Fibroblast of mammary gland (primary cell): Measurements from ENCODE around the gene ENOX2.
A peak's percentile ranks its signal among the peaks of the same experiment; 100 is the strongest.

ENCODE experiments used
- DNase-seq: peaks from one replicate; pipeline ENCODE4 v3.0.0-alpha.2; 2010; ENCODE audit warnings: low read depth
- H3K4me3 ChIP-seq: 2 replicates; pipeline ENCODE4 v1.5.1; 2011; ENCODE audit warnings: low read depth, mild to moderate bottlenecking, low read length, moderate library complexity; ENCODE audit not compliant: control insufficient read depth
- CTCF ChIP-seq: conservative IDR thresholded peaks from 2 replicates; pipeline ENCODE4 v1.5.1; 2011; ENCODE audit warnings: low read depth, low read length, inconsistent platforms; ENCODE audit not compliant: control insufficient read depth, insufficient read depth

The ENOX2 gene

GRCh38 chrX:130705591-130705990 lies 197.4 kb downstream of the ENOX2 start:
- no peak overlapping the region for H3K4me3 ChIP-seq
- TF ChIP-seq CTCF, result no peak
- no peak for DNase-seq

- no peak for TF ChIP-seq CTCF
- peak; percentile 44 for DNase-seq
- H3K4me3 ChIP-seq, result no peak overlapping the region
These were observed 198.7 kb downstream of the ENOX2 start for GRCh38 chrX:130704053-130705038.

- no peak for TF ChIP-seq CTCF
- DNase-seq, result peak; percentile 15
- H3K4me3 ChIP-seq, result no peak overlapping the region
These were observed 199.9 kb downstream of the ENOX2 start for GRCh38 chrX:130702867-130703707.

- no peak for DNase-seq
- H3K4me3 ChIP-seq, result no peak overlapping the region
- TF ChIP-seq CTCF, result no peak
These were observed 202.4 kb downstream of the ENOX2 start for GRCh38 chrX:130700629-130701028.

- no peak overlapping the region for H3K4me3 ChIP-seq
- no peak for DNase-seq
- no peak for TF ChIP-seq CTCF
These were observed 203.4 kb downstream of the ENOX2 start for GRCh38 chrX:130699618-130700017.

GRCh38 chrX:130696542-130696941 lies 206.5 kb downstream of the ENOX2 start:
- H3K4me3 ChIP-seq, result no peak overlapping the region
- no peak for TF ChIP-seq CTCF
- no peak for DNase-seq
